ENCODE results near the gene SLC6A1. TPM values are rescaled to one million over a fixed set of nuclear protein-coding genes. Genes with fewer than 3 reads are reported as not detected.

Gene SLC6A1
- total and polyA plus RNA-seq, 4 donors = 16.0 to 71.9 (median 33.8) TPM

- Histone ChIP-seq H3K9ac (ENCODE audit: low read depth in 1 of 2, low read length in 2 of 2) (no peak overlapping the region), H3K36me3 (ENCODE audit: control insufficient read depth in 4 of 4, insufficient read depth in 3 of 4, low read depth in 1 of 4, low read length in 3 of 4) (no peaks in the 10 kb centered on the region), H3K9me3 (ENCODE audit: control insufficient read depth in 4 of 4, low read length in 3 of 4) (no peaks in the 10 kb centered on the region), H3K27me3 (ENCODE audit: control insufficient read depth in 4 of 4, insufficient read depth in 4 of 4, low read length in 3 of 4) (no peaks in the 10 kb centered on the region), H3K4me1 (ENCODE audit: control insufficient read depth in 4 of 4, insufficient read depth in 4 of 4, low read length in 3 of 4) (no peaks in the 10 kb centered on the region), H3K4me3 (ENCODE audit: low read depth in 1 of 3, low read length in 3 of 3) (no peak overlapping the region), H3K27ac (ENCODE audit: low read depth in 1 of 2, low read length in 2 of 2) (no peak overlapping the region)
- no peak for TF ChIP-seq ATF3 (IDR thresholded peaks at IDR 0.05)
- no peak for TF ChIP-seq RAD21 (IDR thresholded peaks at IDR 0.05)
- TF ChIP-seq SP1 (IDR thresholded peaks at IDR 0.05) = no peak
- TF ChIP-seq YY1 (IDR thresholded peaks at IDR 0.05) = no peak
- TF ChIP-seq CTCF (IDR thresholded peaks at IDR 0.05; ENCODE audit: low read depth, low read length, missing input control) = no peak
- no peak for TF ChIP-seq HNF4G (IDR thresholded peaks at IDR 0.05)
- no peak for TF ChIP-seq REST (IDR thresholded peaks at IDR 0.05)
- TF ChIP-seq GABPA (IDR thresholded peaks at IDR 0.05 in 1 of 2, conservative IDR thresholded peaks at IDR 0.05 in 1 of 2) = no peak
- no peak for TF ChIP-seq ZBTB33 (IDR thresholded peaks at IDR 0.05)
- DNase-seq (ENCODE audit: low spot score) = no peak
- 64% methylated on average over 5 of the region's 5 CpGs for WGBS
These were observed 80.1 kb downstream of the SLC6A1 start for GRCh38 chr3:11072631-11073030.

GRCh38 chr3:11074011-11074410 lies 81.5 kb downstream of the SLC6A1 start:
- Histone ChIP-seq H3K4me1 (ENCODE audit: control insufficient read depth in 4 of 4, insufficient read depth in 4 of 4, low read length in 3 of 4) (no peaks in the 10 kb centered on the region), H3K27me3 (ENCODE audit: control insufficient read depth in 4 of 4, insufficient read depth in 4 of 4, low read length in 3 of 4) (no peaks in the 10 kb centered on the region), H3K9ac (ENCODE audit: low read depth in 1 of 2, low read length in 2 of 2) (no peak overlapping the region), H3K36me3 (ENCODE audit: control insufficient read depth in 4 of 4, insufficient read depth in 3 of 4, low read depth in 1 of 4, low read length in 3 of 4) (no peaks in the 10 kb centered on the region), H3K27ac (ENCODE audit: low read depth in 1 of 2, low read length in 2 of 2) (no peak overlapping the region), H3K9me3 (ENCODE audit: control insufficient read depth in 4 of 4, low read length in 3 of 4) (no peaks in the 10 kb centered on the region), H3K4me3 (ENCODE audit: low read depth in 1 of 3, low read length in 3 of 3) (no peak overlapping the region)
- 59% methylated on average over 2 of the region's 2 CpGs for WGBS
- TF ChIP-seq SP1 (IDR thresholded peaks at IDR 0.05) (no peak), HNF4G (IDR thresholded peaks at IDR 0.05) (no peak), ZBTB33 (IDR thresholded peaks at IDR 0.05) (no peak), YY1 (IDR thresholded peaks at IDR 0.05) (no peak), TAF1 (conservative IDR thresholded peaks at IDR 0.05) (no peak), ATF3 (IDR thresholded peaks at IDR 0.05) (no peak), RXRA (IDR thresholded peaks at IDR 0.05) (no peak)
- no peak for DNase-seq (ENCODE audit: low spot score)

Data from liver (tissue), 9 donors.